Stimulated activated naive CD8-positive, alpha-beta T cell treated with anti-CD3 and anti-CD28 coated beads, Interleukin-15, Interleukin-2, amounts not matched to agents 100 U/mL and 50 U/mL, for 24 hours (primary cell): ENCODE results near the gene TP53I11.
A peak's percentile ranks its signal among the peaks of the same experiment; 100 is the strongest.

Source experiments
- ATAC-seq: fragments of 150-1000 bp; cut with Tn5 transposase; one replicate; pipeline ENCODE4 v1.10.0; 2021
- DNase-seq: peaks from one replicate; pipeline ENCODE4 v3.0.0; 2021

TP53I11 gene, protein sequence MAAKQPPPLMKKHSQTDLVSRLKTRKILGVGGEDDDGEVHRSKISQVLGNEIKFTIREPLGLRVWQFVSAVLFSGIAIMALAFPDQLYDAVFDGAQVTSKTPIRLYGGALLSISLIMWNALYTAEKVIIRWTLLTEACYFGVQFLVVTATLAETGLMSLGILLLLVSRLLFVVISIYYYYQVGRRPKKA

DNA sequence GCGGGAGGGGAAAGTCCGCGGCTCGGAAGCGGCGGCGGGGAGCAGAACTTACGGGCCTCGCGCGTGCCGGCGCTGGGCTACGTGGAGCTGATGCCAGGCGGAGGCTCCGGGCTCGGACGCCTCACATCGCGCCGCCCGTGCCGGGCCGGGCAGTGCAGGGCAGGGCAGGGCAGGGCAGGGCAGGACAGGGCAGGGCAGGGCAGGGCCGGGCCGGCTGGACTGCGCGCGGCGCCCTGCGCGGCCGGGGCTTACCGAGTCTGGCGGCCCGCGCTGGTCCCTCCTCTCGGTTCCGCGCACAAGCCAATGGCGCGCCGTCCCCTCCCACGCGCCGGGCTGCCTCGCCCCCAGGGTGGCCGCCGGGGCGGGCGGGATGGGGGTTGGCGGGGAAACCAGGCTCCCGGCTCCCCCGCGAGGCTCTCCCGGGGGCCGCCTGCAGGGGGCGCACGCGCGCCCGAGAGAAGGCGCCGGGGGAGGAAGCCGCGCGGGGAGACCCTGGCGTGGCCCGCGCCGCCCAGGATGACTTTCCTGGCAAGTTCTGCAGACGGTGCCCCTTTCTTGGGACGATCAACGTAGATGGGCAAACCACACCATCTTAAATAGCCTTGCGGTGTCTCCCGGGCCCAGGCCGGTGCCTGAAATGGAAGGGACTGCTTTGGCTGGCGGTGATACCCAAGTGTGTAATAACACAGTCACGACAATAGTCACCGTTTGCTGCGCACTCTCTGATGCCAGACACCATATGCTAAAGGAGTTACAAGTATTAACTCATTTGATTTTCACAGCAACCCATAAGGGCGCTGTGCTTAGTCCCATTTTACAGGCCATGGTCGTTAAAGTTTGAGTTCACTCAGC lies at the start of gene TP53I11:
TSS of gene TP53I11 (minus strand) at position 259 of the 852 bp plus-strand sequence. CDS start 12,548 bp downstream, outside the sequence.
- peak; percentile 82 for DNase-seq
- ATAC-seq: peak; percentile 65

DNA sequence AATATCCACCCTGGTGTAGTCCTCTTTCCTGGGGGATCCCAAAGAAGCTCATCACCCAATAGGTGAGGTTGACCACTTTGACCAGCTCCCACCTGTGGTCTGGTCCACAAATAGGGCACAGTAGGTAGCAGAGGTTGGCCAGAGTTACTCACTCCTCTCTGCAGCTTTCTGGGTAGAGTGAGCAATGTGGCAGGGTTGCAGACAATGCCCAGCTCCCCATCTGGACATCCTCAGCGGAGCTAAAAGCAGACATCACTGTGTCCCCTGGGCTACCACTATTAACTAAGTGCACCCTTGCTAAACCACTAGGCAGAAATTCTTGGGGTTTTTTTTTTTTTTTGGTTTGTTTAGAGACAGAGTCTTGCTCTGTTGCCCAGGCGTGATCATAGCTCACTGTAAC lies 48.4 kb upstream of the TP53I11 start:
- ATAC-seq (no peak), DNase-seq (no peak)

DNA sequence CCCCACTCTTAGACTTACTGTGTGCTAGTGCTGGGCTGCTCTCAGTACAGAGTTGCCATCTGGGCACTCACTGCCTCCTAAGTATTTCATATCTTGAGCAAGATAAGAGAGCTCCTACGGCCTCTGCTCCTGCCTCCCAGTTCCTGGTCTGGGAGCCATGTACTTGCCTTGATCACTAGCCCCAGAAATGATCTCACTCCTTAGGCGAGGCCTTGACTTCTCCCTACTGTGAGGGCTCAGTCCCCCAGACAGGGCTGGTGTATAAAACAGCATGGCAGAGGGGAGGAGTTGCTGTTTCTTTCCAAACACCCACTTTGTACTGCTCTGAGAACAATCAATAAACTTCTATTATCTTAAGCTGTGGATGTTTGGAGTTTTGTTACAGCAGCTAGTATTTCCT lies 47.4 kb upstream of the TP53I11 start:
- DNase-seq (no peak), ATAC-seq (no peak)

DNA sequence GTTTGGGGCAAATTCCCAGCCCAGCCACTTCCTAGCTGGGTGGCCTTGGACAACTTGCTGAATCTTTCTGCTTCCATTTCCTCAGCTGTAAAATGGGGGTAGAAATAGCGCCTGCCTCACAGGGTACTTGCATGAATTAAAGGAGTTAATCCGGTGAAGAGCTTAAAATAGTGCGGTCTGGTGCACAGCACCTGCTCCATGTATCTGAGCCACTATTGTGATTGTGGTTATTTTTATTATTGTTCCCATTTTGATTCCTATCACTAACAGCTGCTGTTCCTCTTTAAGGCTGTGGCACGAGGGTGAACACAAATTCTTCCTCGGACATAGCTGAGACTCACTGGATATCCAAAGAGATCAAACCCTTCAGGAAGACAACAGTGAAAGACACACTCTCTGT lies 46.9 kb upstream of the TP53I11 start:
- DNase-seq (no peak), ATAC-seq (no peak)

DNA sequence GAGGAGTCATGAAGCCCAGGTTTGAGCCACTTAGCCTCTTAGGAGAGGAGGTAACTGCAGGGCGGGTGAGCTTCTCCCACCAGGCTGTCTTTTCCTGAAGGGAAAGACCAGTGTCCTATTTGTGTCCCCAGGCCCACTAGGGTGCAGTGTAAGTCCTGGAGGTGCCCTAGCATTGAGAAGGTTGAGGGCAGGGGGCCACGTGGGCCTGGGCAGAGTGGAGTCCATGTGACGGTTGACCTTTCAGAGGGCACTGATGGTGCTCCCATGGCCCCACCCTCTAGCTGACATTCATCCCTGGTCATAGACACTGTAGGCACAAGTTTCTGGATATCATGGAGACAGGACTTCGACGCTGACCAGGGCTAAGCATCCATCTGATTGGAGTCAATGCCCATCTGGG lies 44.1 kb upstream of the TP53I11 start:
- no peak for ATAC-seq
- DNase-seq: no peak

DNA sequence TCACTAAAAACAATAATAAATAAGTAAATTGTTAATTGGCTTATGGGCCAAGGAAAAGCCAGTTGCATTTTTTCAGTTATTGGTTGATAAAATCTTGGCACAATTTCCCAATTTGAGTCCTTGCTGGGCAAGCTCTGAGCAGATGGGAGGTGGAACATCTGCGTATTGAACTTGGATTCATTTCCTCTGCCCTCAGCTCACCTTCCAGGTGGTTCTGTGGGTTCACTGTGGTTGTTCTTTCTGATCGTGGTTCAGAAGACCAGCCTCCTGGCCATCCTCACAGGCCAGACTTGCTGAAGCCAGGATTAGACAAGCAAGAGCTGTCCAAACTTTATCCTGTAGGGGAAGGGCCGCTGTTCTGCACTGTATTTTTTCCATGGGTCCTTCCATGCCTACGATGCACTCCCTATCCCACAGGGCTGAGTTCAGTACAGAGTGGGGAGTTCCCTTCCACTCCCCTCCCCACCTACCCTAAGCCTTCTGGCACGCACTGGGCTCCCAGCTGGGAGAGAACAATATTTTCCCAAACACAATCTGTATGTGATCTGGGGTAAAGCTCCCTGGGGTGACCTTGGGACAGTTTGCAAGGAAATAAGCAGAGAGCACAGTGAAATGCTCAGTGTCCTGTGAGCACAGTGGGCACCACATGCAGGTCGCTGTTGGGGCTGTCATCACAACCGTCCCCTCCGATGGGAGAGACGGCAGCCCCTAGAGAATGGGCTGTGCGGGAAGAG lies 43.5 kb upstream of the TP53I11 start:
- ATAC-seq (no peak), DNase-seq (no peak)

DNA sequence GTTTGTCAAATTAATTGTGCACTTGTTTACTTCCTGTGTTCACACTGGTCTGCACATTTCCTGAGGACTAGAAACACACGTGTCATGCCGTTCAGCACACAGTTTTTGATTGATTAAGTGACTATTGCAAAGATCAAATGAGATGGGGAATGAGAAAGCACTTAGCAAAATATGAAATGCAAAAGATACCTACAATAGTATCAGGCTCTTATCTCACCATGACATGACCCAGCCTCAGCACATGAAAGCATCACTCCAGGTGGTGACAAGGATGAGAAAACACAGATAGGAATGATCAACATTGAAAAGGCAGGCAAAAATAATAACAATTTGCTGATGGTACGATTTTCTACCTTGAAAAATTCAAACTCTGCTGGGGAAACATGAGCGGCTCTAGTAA lies 42.1 kb upstream of the TP53I11 start:
- ATAC-seq (no peak), DNase-seq (no peak)

DNA sequence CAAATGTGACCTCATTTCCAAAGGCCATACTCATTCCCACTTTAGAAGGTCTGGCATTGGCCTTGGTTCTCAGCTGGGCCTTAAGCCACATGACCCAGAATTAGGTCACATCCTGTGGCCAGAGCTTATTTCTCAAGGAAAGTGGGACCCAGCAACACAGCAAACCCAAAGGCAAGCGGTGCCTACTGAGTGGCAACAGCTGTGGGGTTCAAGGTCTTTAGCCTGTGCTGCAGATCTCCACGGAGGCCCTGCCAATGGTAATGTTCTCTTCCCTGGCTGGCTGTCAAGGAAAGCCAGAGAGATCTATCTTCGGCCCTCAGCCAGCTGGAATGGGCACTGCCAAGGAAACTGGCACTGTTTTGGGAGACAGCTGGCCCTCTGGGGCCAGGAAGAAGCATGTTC lies 41.5 kb upstream of the TP53I11 start:
- no peak for ATAC-seq
- DNase-seq: no peak

DNA sequence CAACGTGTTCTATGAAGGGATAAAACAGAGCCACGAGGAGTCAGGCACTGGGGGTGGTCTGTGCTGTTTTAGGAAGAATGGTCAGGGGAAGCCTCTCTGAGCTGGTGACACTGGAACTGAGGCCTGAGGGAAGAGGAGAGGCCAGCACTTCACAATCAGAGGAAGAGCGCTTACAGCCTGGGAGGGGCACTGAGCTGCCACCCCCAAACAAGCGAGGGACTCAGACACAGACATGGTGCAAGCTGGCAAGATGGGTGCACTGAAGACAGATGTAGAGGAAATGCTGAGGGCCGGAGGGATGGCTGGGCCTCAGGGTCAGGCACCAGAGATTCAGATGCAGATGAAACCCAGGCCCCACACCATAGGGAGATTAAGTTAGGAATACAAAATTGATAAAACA lies 40.0 kb upstream of the TP53I11 start:
- DNase-seq (no peak), ATAC-seq (no peak)

DNA sequence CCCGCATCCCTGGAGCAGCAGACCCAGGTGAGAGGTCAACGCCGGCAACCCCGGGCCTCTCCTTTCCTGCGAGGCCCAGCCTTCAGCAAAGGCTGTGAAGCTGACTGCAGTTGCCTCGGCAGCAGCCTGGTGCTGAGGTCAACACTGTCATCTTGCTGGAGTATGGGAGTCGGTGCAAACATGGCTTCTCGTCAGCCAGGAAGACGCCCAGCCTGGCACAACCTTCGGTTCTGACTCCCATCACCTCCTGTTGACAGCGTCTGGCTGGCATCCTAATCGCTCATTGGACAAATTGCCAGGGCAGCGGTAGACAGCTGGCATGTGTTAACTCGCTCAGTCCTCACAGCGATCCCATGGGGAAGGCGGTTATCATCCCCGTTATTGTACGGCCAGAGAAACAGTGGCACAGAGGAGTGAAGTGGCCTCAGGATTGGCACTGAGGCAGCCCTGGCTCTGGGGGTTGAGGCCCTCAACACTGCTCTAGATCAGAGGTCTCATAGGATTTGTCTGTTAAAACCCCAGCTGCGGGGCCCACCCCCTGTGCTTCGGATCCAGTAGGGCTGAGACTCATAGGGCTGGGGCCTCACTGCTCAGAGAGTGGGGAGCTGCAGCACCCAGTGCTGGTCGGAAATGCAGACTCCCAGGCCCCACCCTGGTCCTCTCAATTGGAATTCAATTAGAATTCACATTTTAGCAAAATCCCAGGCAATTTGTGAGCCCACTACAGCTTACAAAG lies 39.3 kb upstream of the TP53I11 start:
- no peak for ATAC-seq
- DNase-seq: no peak

DNA sequence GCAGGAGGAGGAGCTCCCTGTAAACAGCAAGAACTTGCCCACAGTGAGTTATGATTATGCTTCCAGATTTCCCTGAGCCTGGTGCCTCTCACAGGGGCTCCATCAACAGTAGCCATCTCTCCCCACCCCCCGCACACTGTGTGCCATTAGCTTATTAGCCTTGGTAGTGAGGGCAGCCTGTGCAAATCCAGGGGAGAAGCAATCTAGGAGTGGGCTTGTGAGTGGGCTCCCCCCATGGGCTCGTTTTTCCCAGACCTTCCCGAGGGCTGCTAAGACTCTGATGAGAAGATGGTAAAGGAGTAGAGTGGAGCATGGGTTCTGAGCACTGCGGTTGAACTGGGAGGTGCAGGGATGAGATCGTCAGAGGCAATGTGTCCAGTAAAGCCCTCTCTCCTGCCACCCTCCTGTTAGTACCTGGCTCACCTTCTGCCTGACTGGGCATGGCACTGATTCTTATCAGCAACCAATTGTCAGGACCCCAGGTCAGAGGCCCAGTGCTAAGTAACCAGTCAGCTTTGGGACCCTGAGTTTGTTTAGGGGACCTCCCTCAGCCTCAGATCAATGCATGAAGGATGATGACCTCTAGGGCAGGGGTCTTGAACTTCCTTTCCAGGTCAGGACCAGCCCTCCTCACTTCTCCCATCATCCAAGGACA lies 38.4 kb upstream of the TP53I11 start:
- no peak for DNase-seq
- no peak for ATAC-seq

DNA sequence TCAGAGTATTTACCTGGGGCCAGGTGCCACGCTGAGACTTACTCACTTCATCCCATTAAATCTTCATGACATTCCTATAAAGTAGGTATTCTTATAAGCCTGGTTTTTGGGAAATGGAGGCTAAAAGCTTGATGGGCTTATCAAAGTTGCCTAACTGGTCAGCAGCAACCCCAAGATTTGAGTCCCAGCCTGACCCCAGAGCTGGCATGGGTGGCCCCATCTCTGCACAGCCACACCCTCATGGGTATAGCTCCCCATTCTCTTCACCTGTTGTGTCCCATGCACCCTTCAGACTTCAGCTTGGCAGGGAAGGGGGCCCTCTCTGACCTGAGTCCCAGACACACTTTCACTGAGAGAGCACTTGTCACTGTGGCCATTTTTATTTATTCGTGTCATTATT lies 37.4 kb upstream of the TP53I11 start:
- no peak for ATAC-seq

DNA sequence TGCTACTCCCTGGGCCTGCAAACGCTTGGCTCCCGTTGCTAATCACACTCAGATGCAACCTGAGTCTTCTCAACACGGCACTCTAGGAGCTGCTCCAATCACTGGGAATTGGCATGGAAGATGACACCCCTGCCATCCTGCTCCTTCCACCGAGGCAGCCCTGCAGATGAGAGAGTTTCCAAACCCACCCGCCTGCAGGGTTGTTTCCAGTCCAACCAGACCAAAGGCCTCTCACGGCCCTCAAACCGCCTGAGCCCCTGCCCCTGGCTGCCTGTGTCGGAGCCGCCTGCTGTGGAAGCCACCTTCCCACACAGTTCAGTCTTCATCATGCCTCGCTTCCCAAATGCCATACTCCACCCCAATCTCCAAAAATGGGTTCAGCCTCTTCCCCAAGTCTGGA lies 36.8 kb upstream of the TP53I11 start:
- no peak for DNase-seq
- ATAC-seq: no peak

More for the DNA sequence above, 37.4 kb upstream of the TP53I11 start:
- DNase-seq: no peak

DNA sequence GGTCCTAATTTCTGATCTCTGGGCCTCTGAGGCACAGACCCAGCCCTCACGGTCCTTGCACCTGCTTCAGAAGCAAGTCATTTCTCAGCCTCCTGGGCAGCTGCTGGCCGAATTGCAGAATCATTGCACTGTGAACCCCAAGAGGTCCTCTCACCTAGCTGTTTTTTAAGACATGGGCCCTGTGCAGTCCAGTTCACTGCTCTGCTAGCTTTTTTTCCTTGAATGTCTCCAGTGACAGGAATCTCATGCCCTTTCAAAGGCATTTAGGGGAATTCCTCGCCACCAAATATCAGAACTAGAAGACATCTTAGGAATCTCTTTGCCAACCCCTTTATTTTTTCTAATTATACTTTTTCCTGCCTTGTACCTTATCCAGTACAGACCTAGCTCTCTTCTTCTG lies 35.6 kb upstream of the TP53I11 start:
- no peak for DNase-seq

DNA sequence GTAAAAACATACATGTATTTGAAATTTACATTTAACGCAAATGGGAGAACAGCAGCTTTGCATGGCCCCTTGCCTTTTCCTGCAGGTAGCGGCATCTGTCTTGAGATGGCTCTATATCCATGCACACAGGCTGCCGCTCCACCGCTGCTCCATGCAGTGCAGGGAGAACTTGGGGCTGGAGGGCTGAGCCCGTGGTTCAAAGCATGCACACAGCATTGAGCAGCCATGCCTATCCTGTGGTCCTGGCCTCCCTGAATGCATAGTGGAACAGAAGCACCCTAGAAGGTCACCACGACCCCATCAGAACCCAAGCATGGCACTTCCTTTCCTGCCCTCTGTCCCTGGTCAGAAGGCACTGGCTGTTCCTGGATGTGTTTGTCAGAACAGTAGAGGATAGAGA lies 35.0 kb upstream of the TP53I11 start:
- no peak for DNase-seq
- ATAC-seq: no peak

More for the DNA sequence above, 35.6 kb upstream of the TP53I11 start:
- ATAC-seq: no peak

DNA sequence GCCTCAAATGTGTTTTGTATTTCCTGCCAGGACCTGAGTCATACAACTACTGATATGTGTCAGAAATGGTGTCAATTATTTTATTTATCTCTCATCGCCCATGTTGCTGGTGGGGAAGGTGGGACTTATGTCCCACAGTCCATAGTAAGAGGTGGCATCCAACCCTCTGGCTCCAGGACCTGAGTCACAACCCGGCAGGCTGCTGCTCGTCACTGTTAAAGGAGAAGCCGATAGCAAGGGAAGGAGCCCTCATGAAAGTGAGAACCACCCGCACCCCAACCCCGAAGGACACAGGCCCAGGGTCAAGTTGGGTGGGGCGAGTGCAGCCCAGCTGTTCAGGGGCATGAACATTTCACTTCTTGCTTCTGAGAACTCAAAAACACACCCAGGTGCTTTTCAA lies 33.1 kb upstream of the TP53I11 start:
- ATAC-seq: no peak
- no peak for DNase-seq

DNA sequence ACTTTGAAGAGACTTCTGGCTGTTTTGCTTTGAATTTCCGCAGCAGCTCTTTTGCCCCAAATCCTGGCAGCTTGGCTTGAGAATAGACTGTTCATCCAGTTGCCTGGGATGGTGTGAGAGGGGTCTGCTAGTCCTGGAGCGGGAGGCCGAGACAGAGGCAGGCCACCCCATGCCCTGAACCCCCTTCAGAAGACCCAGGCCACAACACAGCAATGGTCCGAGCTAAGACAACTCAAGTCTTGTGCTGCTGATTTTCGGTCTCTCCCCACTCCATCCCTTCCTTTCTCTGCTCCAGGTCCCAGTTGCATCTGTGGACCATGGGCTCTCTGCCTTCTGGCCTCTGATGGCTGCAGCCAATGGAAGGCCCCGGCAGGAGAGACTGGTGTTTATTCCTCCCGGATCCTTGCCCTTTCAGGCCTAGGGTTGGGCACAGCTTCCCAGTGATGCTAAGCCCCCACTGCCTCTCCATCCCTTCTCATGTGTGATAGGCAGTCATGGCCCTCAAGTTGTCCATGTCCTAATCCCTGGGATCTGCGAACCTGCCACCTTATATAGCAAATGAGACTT lies 31.9 kb upstream of the TP53I11 start:
- no peak for DNase-seq
- no peak for ATAC-seq

DNA sequence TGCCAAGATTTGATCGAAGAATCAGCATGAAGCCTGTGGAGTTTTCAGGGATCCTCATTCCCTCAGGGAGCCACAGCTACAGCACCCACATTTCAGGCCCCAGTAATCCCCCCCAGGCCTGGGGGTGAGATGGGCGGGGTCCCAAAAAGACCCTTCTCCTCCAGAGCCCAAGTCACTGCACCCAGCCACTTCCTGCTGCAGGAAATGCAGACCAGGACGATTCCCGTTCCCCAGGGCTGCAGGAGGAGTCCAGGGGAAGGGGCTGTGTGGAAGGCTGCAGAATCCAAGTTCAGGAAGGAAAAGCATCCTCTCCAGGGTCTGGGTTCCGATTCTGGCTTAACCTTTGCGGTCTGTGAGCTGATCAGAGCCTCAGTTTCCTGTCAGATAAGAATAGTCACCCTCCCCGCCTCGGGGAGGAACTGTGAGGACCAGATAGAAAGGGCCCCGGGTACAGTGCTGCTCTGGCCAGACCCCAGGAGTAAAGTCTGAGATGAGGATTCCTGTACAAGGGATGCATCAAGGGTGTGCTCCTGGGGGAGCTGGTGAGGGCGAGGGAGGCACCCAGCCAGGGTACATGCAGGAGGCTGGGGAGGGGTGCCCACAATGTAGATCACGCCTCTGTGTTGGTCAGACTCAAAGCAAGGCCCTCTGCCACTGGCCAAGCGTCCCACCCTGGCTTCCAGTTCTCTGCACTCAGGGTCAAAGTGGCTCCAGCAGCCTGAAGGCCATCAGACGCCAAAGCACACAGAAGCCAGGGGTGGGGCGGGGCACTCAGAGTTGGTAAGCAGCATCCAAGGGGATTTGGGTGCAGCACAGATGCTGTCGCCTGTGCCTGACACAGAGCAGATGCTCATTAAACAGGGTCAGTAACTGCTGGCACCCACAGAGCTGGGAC lies 30.1 kb upstream of the TP53I11 start:
- DNase-seq (no peak), ATAC-seq (no peak)

DNA sequence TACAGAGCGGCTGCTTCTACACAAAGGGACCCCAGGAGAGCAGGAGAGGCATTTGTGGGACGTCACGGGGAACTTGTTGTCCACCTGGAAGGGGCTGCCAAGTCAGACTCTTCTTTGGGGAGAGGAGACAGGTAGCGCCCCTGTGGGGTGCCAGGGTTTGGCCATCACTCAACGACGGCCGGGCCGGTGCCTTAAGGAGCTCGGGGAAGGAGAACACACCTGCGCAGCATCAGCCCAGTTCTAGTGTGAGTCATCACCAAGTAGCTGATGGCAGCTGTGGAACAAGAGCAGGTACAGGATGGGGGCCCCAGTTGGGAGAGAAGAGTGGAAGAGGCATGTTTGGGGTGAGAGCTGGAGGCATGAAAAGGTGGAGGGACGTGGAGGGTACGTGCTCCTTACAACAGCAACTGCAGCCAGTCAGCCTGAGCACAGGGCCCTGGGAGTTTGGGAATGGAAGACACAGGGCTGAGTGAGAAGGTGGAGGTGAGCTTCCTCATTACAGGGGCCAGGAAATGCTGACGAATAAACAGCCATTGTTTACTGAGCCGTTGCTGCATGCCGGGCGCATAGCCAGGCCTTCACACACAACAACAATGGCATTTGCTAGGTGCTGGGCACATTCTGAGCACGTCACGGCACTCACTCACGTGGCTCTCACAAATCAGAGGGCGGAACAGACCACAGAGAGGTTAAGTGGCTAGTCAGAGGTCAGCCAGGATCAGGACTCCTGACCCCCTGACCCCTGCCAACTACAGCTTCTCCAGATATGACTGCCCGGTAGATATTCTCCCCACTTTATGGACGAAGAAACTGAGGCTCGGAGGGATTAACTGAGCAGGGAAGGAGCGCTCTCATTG lies 29.1 kb upstream of the TP53I11 start:
- ATAC-seq (no peak), DNase-seq (no peak)

DNA sequence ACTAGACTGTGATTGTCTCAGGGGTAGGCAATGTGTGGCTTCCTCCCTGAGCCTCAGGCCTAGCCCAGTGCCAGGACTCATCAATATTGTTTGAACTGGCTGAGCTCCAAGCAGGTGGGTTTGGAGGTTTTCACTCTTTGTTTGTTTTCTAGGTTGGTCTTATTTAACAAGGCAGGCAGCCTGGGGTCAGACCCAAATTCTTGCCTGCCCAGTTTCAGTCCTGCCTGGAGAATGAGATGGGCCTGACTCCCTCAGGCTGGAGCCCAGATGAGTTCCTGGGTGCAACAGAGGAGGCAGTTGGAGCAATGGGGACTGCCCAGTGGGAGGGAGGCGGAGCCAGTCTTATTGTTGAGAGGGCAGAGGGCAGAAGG lies 28.3 kb upstream of the TP53I11 start:
- ATAC-seq: no peak
- no peak for DNase-seq
